GM23248 (cell line): Measurements from ENCODE around the gene ZNF467. TPM values are rescaled to one million over a fixed set of nuclear protein-coding genes. Genes with fewer than 3 reads are reported as not detected.

Source experiments
- DNase-seq: peaks from one replicate; pipeline ENCODE4 v3.0.0-alpha.2; 2015
- H2AFZ ChIP-seq: fragments of 200-600 bp; sonication (generic); 2 replicates; pipeline ENCODE4 v1.6.1; 2016; ENCODE audit warnings: antibody characterized with exemption
- H3F3A ChIP-seq: fragments of 200-600 bp; sonication (generic); 2 replicates; pipeline ENCODE4 v1.6.1; 2016; ENCODE audit warnings: mild to moderate bottlenecking, antibody characterized with exemption, mixed run types; ENCODE audit not compliant: insufficient read depth
- H3K27ac ChIP-seq: fragments of 200-600 bp; sonication (generic); 2 replicates; pipeline ENCODE4 v1.5.1; 2016; ENCODE audit warnings: mild to moderate bottlenecking
- H3K27me3 ChIP-seq: fragments of 200-600 bp; sonication (generic); replicated peaks from 2 replicates; pipeline ENCODE4 v1.6.1; 2016; ENCODE audit warnings: mild to moderate bottlenecking; ENCODE audit not compliant: insufficient read depth
- H3K36me3 ChIP-seq: fragments of 200-600 bp; sonication (generic); 2 replicates; pipeline ENCODE4 v1.6.1; 2016; ENCODE audit warnings: low read depth, mild to moderate bottlenecking
- H3K4me1 ChIP-seq: fragments of 200-600 bp; sonication (generic); 2 replicates; pipeline ENCODE4 v1.6.1; 2016; ENCODE audit warnings: mild to moderate bottlenecking; ENCODE audit not compliant: insufficient read depth
- H3K4me2 ChIP-seq: fragments of 200-600 bp; sonication (generic); one replicate; pipeline ENCODE4 v1.6.1; 2016; ENCODE audit warnings: mild to moderate bottlenecking; ENCODE audit not compliant: unreplicated experiment
- H3K4me3 ChIP-seq: fragments of 200-600 bp; sonication (generic); 2 replicates; pipeline ENCODE4 v1.5.1; 2016; ENCODE audit warnings: mild to moderate bottlenecking
- H3K79me2 ChIP-seq: fragments of 200-600 bp; sonication (generic); 2 replicates; pipeline ENCODE4 v1.6.1; 2016; ENCODE audit warnings: mild to moderate bottlenecking; ENCODE audit not compliant: insufficient read depth
- H3K9ac ChIP-seq: fragments of 200-600 bp; sonication (generic); 2 replicates; pipeline ENCODE4 v1.6.1; 2016; ENCODE audit warnings: mild to moderate bottlenecking
- H3K9me2 ChIP-seq: fragments of 200-600 bp; sonication (generic); 2 replicates; pipeline ENCODE4 v1.6.1; 2016; ENCODE audit warnings: mixed run types, mild to moderate bottlenecking, moderate library complexity; ENCODE audit not compliant: insufficient read depth
- H3K9me3 ChIP-seq: fragments of 200-600 bp; sonication (generic); one replicate; pipeline ENCODE4 v1.6.1; 2017; ENCODE audit warnings: low read depth
- H4K20me1 ChIP-seq: fragments of 200-600 bp; sonication (generic); 2 replicates; pipeline ENCODE4 v1.6.0; 2016; ENCODE audit not compliant: insufficient read depth
- EZH2 ChIP-seq: fragments of 200-600 bp; sonication (generic); IDR thresholded peaks from 2 replicates; pipeline ENCODE4 v1.6.1; 2018; ENCODE audit warnings: antibody characterized with exemption, mild to moderate bottlenecking; ENCODE audit not compliant: insufficient read depth, poor library complexity, severe bottlenecking
- EZH2phosphoT487 ChIP-seq: fragments of 200-600 bp; sonication (generic); IDR thresholded peaks from 2 replicates; pipeline ENCODE4 v1.6.1; 2018; ENCODE audit warnings: antibody characterized with exemption, moderate library complexity, mild to moderate bottlenecking, low read depth; ENCODE audit not compliant: insufficient read depth
- WGBS, 2 experiments: methylation state at CpG; one replicate each; pipeline ENCODE4 v1.1.6; 2015 to 2017; ENCODE audit warnings: low lambda C conversion rate in 2 of 2, low coverage in 1 of 2; ENCODE audit errors: missing lambda C conversion rate in 2 of 2; 5-methylcytosine and 5-hydroxymethylcytosine counted together
- in situ Hi-C: fragments of 300-500 bp; cut with MboI; formaldehyde crosslinking; loops from 2 replicates; pipeline ENCODE4 v1.15.0; 2020
- polyA plus RNA-seq: library from polyadenylated mRNA; unstranded; fragments of >200 nt; fragmentation: Nextera tagmentation; extraction: Ambion mirVana; gene quantifications from 2 replicates; pipeline ENCODE4 v1.2.1, GENCODE V29; 2016
- total RNA-seq: library from RNA; depleted of rRNA; stranded (reverse); fragments of >200 nt; shearing (Covaris generic); gene quantifications from 2 replicates; pipeline ENCODE4 v1.2.3, GENCODE V29; 2014

Gene ZNF467
- total and polyA plus RNA-seq, 2 experiments from 2014 or later = not detected

GRCh38 chr7:149733131-149733923, 40.1 kb downstream of the ZNF467 start:
- WGBS, 2 experiments = 91 to 94% methylated on average over 30 of the region's 30 CpGs
- DNase-seq = no peak
- Histone ChIP-seq H3K79me2 (no peaks in the 10 kb centered on the region), H3K9me2 (no peaks in the 10 kb centered on the region), H4K20me1 (no peaks in the 10 kb centered on the region), H2AFZ (no peak overlapping the region), H3K36me3 (no peaks in the 10 kb centered on the region), H3K9me3 (no peaks in the 10 kb centered on the region), H3K9ac (no peak overlapping the region), H3F3A (no peaks in the 10 kb centered on the region), H3K27me3 (no peaks in the 10 kb centered on the region), H3K4me2 (no peak overlapping the region), H3K4me3 (no peak overlapping the region), H3K4me1 (no peaks in the 10 kb centered on the region), H3K27ac (no peak overlapping the region)
- no peak for TF ChIP-seq EZH2
- TF ChIP-seq EZH2phosphoT487 = no peak
- in situ Hi-C loops = no loop called here

DNA sequence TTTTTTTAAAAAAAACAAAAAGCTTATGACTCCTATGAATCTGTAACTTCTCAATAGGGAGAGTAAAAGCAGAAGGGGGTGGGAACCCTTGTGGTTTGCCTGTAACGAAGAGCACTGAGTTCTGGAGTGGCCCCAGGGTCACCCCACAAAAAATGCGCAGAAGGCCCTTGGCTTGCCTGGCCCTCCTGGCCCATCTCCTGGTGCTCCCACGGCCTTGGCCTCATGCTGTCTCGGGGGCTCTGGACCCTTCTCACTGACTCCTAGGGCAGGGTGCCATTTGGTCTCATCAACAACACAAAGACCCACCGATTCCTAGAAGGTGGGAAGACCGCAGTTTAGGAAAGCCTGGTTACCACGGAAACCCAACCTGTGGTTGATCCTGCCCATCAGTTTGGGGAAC, 40.8 kb downstream of the ZNF467 start:
- no peaks in the 10 kb centered on the region for H3K36me3 ChIP-seq
- H3K4me1 ChIP-seq = no peaks in the 10 kb centered on the region
- TF ChIP-seq EZH2phosphoT487 = no peak
- no peak for TF ChIP-seq EZH2
- no peaks in the 10 kb centered on the region for H3K79me2 ChIP-seq
- H3K9ac ChIP-seq = no peak overlapping the region
- no peak overlapping the region for H2AFZ ChIP-seq
- no peaks in the 10 kb centered on the region for H3K27me3 ChIP-seq
- no peak overlapping the region for H3K4me3 ChIP-seq
- H3K9me2 ChIP-seq = no peaks in the 10 kb centered on the region
- DNase-seq = no peak
- in situ Hi-C loops = no loop called here
- H4K20me1 ChIP-seq = no peaks in the 10 kb centered on the region
- H3F3A ChIP-seq = no peaks in the 10 kb centered on the region
- no peak overlapping the region for H3K4me2 ChIP-seq
- H3K27ac ChIP-seq = no peak overlapping the region
- H3K9me3 ChIP-seq = no peaks in the 10 kb centered on the region
- 58 to 66% methylated on average over 7 of the region's 7 CpGs for WGBS, 2 experiments

GRCh38 chr7:149732111-149732561, 41.3 kb downstream of the ZNF467 start:
- Histone ChIP-seq H4K20me1 (no peaks in the 10 kb centered on the region), H3K9ac (no peak overlapping the region), H3K36me3 (no peaks in the 10 kb centered on the region), H3K9me2 (no peaks in the 10 kb centered on the region), H3K9me3 (no peaks in the 10 kb centered on the region), H2AFZ (no peak overlapping the region), H3F3A (no peaks in the 10 kb centered on the region), H3K4me2 (no peak overlapping the region), H3K79me2 (no peaks in the 10 kb centered on the region), H3K4me3 (no peak overlapping the region), H3K4me1 (no peaks in the 10 kb centered on the region), H3K27me3 (no peaks in the 10 kb centered on the region), H3K27ac (no peak overlapping the region)
- no peak for TF ChIP-seq EZH2phosphoT487
- TF ChIP-seq EZH2 = no peak
- no peak for DNase-seq
- WGBS, 2 experiments = 89 to 91% methylated on average over 10 of the region's 10 CpGs
- in situ Hi-C loops = no loop called here

DNA sequence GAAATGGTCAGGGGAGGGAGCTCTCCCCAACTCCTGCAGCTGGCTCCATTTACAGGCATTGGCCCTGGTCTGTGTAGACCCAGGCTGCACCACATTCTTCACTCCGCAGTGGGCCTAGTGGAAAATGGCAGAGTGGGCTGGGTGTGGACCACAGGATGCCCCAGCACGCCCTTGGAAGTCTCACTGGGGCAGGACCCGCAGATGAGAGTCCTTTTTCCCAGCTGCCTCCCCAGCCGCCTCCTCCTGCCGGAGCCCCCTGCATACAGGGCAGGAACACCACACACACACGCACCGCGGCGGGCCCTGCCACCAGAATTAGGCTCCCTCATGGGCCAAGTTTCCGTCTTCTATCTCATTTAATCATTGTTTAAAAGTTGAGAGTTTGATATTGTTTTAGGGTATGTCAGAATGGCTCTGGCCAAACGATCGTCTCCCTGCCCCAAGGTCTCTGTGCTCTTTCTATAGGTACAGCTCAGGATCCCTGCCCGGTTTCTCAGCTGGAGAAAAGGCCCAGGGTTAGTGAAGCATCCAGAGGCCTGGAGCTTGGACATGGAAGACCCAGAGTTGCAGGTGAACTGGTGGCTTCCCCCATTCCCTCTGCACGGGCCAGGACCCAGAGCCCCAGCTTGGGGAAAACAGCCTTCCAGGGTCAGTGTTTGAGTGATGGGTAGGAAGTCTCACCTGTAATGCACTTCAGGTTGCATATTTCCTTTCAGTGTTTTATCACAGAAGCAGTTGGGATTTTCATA, 42.0 kb downstream of the ZNF467 start:
- WGBS, 2 experiments = 94 to 96% methylated on average over 12 to 14 of the region's 14 CpGs
- Histone ChIP-seq H3K79me2 (no peaks in the 10 kb centered on the region), H3K9ac (no peak overlapping the region), H3F3A (no peaks in the 10 kb centered on the region), H3K27ac (no peak overlapping the region), H2AFZ (no peak overlapping the region), H3K36me3 (no peaks in the 10 kb centered on the region), H4K20me1 (no peaks in the 10 kb centered on the region), H3K27me3 (no peaks in the 10 kb centered on the region), H3K9me2 (no peaks in the 10 kb centered on the region), H3K9me3 (no peaks in the 10 kb centered on the region), H3K4me3 (no peak overlapping the region), H3K4me1 (no peaks in the 10 kb centered on the region), H3K4me2 (no peak overlapping the region)
- TF ChIP-seq EZH2phosphoT487 (no peak), EZH2 (no peak)
- in situ Hi-C loops = no loop called here
- no peak for DNase-seq
